HepG2 (cell line): ENCODE data around the gene NBEAL2. TPM values are rescaled to one million over a fixed set of nuclear protein-coding genes. Genes with fewer than 3 reads are reported as not detected.

Experiments
- ATF2 ChIP-seq: sonication (generic); formaldehyde crosslinking; IDR thresholded peaks from 2 replicates; pipeline ENCODE4 v1.4.0; 2020; ENCODE audit warnings: missing genetic modification reagents
- ELF1 ChIP-seq: sonication (generic); formaldehyde crosslinking; IDR thresholded peaks from 2 replicates; pipeline ENCODE4 v1.4.0; 2020; ENCODE audit warnings: missing genetic modification reagents
- ETV5 ChIP-seq: IDR thresholded peaks from 2 replicates; pipeline ENCODE4 v1.6.1; 2018; ENCODE audit warnings: missing biosample characterization, missing genetic modification reagents, inconsistent platforms, borderline replicate concordance
- FOXA3 ChIP-seq: IDR thresholded peaks from 2 replicates; pipeline ENCODE4 v1.6.1; 2016; ENCODE audit warnings: missing genetic modification reagents, missing compliant biosample characterization
- GLMP ChIP-seq: sonication (generic); formaldehyde crosslinking; IDR thresholded peaks from 2 replicates; pipeline ENCODE4 v1.9.0; 2021; ENCODE audit warnings: missing genetic modification reagents, mild to moderate bottlenecking, borderline replicate concordance
- GPN1 ChIP-seq: sonication (generic); formaldehyde crosslinking; IDR thresholded peaks from 2 replicates; pipeline ENCODE4 v1.5.1; 2020; ENCODE audit warnings: missing genetic modification reagents, borderline replicate concordance
- KDM2A ChIP-seq: sonication (generic); formaldehyde crosslinking; IDR thresholded peaks from 2 replicates; pipeline ENCODE4 v1.4.0; 2020; ENCODE audit warnings: low read depth, missing genetic modification reagents, borderline replicate concordance
- NR2F2 ChIP-seq: IDR thresholded peaks from 2 replicates; pipeline ENCODE4 v1.6.1; 2012; ENCODE audit warnings: low read depth, inconsistent platforms, borderline replicate concordance
- SP4 ChIP-seq: sonication (generic); formaldehyde crosslinking; IDR thresholded peaks from 2 replicates; pipeline ENCODE4 v1.8.1; 2023; ENCODE audit warnings: mild to moderate bottlenecking, missing genetic modification reagents
- SRSF9 ChIP-seq: fragments of 200-400 bp; formaldehyde crosslinking; IDR thresholded peaks from 2 replicates; pipeline ENCODE4 v1.6.1; 2018; ENCODE audit warnings: borderline replicate concordance, mild to moderate bottlenecking, low read depth, low read length; ENCODE audit not compliant: insufficient read depth, poor library complexity, severe bottlenecking
- ZBTB20 ChIP-seq: sonication (generic); formaldehyde crosslinking; IDR thresholded peaks from 2 replicates; pipeline ENCODE4 v1.8.1; 2023; ENCODE audit warnings: missing genetic modification reagents, low read depth, mild to moderate bottlenecking, borderline replicate concordance
- ZBTB43 ChIP-seq: sonication (generic); formaldehyde crosslinking; conservative IDR thresholded peaks from 2 replicates; pipeline ENCODE4 v1.4.0; 2020; ENCODE audit warnings: missing genetic modification reagents
- ZFP36L1 ChIP-seq: sonication (generic); formaldehyde crosslinking; IDR thresholded peaks from 2 replicates; pipeline ENCODE4 v1.8.0; 2022; ENCODE audit warnings: mild to moderate bottlenecking, missing genetic modification reagents, moderate library complexity
- ZNF17 ChIP-seq: sonication (generic); formaldehyde crosslinking; IDR thresholded peaks from 2 replicates; pipeline ENCODE4 v1.5.0; 2020; ENCODE audit warnings: mild to moderate bottlenecking, missing genetic modification reagents
- ZNF496 ChIP-seq: sonication (generic); formaldehyde crosslinking; IDR thresholded peaks from 2 replicates; pipeline ENCODE4 v1.8.1; 2023; ENCODE audit warnings: mild to moderate bottlenecking, moderate library complexity, missing genetic modification reagents; ENCODE audit not compliant: insufficient replicate concordance
- ZNF589 ChIP-seq: sonication (generic); formaldehyde crosslinking; conservative IDR thresholded peaks from 2 replicates; pipeline ENCODE4 v1.8.0; 2022; ENCODE audit warnings: mild to moderate bottlenecking, moderate library complexity, missing genetic modification reagents
- polyA plus RNA-seq, 8 experiments: library from polyadenylated mRNA; depleted of rRNA in 3 of 8; stranded (reverse) in 7 of 8; unstranded in 1 of 8; fragments of >200 nt; fragmentation: Illumina TruSeq in 4 of 8; extraction: Trizol in 4 of 8; gene quantifications; 2 replicates each; pipeline versions ENCODE4 v1.2.1 to v1.2.3, GENCODE V29; 2011 to 2016; ENCODE audit warnings: low read depth in 4 of 8, missing spikeins in 1 of 8, mixed read lengths in 1 of 8; ENCODE audit not compliant: insufficient read depth in 1 of 8
- total RNA-seq, 5 experiments: library from RNA; depleted of rRNA; stranded (reverse); fragments of >200 nt; fragmentation: Illumina TruSeq; extraction: Trizol; gene quantifications; 2 replicates each; pipeline ENCODE4 v1.2.3, GENCODE V29; 2016; ENCODE audit warnings: low read depth in 1 of 5
- TF ChIP-seq, protein P1 (sequence below): sonication (generic); formaldehyde crosslinking; IDR thresholded peaks from 2 replicates; pipeline ENCODE4 v1.5.0; 2020; ENCODE audit warnings: missing genetic modification reagents, mild to moderate bottlenecking, borderline replicate concordance
- TF ChIP-seq, protein P2 (sequence below): sonication (generic); formaldehyde crosslinking; IDR thresholded peaks from 2 replicates; pipeline ENCODE4 v1.4.0; 2020; ENCODE audit warnings: mild to moderate bottlenecking, missing genetic modification reagents
- TF ChIP-seq, protein P3 (sequence below): sonication (generic); formaldehyde crosslinking; IDR thresholded peaks from 2 replicates; pipeline ENCODE4 v1.9.0; 2021; ENCODE audit warnings: missing genetic modification reagents, borderline replicate concordance

NBEAL2 gene
- total and polyA plus RNA-seq, 2 of the 13 experiments (the other 11 are each of a cell fraction or from before 2014, with no cell fraction given): 9.7 to 12.4 TPM

DNA sequence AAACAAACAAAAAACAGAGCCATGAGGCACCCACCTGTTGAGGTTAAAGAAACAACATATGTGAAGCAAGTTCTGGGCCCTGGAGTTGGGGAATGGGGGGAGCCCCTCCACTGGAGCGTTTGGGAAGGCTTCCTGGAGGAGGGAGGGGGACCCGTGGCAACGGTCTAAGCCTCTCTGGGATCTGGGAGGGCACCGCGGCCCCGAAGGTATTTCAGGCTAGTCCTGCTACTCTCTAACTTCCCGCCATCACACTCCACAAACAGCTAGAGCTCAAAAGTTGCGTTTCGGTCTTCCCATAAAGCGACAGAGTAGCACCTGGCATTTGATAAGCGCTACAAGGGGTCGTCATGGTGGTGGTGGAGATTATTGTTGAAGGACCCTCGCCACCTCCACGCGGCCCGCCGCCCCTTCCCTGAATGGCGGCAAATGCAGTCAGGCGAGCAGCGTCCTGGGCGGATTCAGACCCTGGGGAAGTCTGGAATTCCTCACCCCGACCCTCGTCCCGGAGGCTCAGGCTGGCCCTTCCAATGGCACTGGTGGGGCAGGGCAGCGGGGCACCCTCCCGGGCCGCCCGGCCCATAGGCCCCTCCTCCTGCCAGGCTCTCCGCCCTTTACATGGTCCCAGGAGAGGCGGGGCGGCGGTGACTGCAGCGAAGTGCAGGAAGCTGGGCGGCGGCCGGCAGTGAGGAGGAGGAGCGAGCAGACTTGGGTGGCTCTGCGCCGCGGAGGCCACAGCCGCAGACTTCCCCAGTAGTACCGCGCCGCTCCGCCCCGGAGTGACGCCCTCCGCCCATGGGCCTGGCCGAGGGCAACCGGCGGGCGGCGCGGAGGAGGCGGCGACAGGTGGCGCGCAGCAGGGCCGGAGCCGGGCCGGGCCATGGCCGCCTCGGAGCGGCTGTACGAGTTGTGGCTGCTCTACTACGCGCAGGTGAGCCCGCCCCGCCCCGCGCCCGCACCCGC is at the start of gene NBEAL2 (continued):
- TF ChIP-seq, protein P1, sequence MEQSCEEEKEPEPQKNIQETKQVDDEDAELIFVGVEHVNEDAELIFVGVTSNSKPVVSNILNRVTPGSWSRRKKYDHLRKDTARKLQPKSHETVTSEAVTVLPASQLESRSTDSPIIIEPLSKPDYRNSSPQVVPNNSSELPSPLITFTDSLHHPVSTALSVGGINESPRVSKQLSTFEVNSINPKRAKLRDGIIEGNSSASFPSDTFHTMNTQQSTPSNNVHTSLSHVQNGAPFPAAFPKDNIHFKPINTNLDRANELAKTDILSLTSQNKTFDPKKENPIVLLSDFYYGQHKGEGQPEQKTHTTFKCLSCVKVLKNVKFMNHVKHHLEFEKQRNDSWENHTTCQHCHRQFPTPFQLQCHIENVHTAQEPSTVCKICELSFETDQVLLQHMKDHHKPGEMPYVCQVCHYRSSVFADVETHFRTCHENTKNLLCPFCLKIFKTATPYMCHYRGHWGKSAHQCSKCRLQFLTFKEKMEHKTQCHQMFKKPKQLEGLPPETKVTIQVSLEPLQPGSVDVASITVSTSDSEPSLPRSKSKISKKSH (CRISPR knock-in tag): no peak; the same call in 1 of the 2 replicates
- no peak for TF ChIP-seq NR2F2
- no peak for TF ChIP-seq GPN1 (CRISPR knock-in tag)
- TF ChIP-seq GLMP (CRISPR knock-in tag): no peak
- TF ChIP-seq ELF1 (CRISPR knock-in tag): peak; percentile 65
- TF ChIP-seq ZBTB20: no peak
- TF ChIP-seq, protein P2, sequence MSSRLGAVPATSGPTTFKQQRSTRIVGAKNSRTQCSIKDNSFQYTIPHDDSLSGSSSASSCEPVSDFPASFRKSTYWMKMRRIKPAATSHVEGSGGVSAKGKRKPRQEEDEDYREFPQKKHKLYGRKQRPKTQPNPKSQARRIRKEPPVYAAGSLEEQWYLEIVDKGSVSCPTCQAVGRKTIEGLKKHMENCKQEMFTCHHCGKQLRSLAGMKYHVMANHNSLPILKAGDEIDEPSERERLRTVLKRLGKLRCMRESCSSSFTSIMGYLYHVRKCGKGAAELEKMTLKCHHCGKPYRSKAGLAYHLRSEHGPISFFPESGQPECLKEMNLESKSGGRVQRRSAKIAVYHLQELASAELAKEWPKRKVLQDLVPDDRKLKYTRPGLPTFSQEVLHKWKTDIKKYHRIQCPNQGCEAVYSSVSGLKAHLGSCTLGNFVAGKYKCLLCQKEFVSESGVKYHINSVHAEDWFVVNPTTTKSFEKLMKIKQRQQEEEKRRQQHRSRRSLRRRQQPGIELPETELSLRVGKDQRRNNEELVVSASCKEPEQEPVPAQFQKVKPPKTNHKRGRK (CRISPR knock-in tag): no peak
- peak; percentile 46; the same call in 1 of the 2 replicates for TF ChIP-seq FOXA3 (CRISPR knock-in tag)
- TF ChIP-seq ZNF589 (CRISPR knock-in tag): no peak
- TF ChIP-seq SRSF9: no peak
- TF ChIP-seq ATF2: no peak
- peak; percentile 68; the same call in 1 of the 2 replicates for TF ChIP-seq KDM2A (CRISPR knock-in tag)
- TF ChIP-seq ZNF17 (CRISPR knock-in tag): no peak
- no peak for TF ChIP-seq ZFP36L1 (CRISPR knock-in tag)
- no peak for TF ChIP-seq ZNF496 (CRISPR knock-in tag)
- peak; percentile 58 for TF ChIP-seq SP4 (CRISPR knock-in tag)
- TF ChIP-seq, protein P3, sequence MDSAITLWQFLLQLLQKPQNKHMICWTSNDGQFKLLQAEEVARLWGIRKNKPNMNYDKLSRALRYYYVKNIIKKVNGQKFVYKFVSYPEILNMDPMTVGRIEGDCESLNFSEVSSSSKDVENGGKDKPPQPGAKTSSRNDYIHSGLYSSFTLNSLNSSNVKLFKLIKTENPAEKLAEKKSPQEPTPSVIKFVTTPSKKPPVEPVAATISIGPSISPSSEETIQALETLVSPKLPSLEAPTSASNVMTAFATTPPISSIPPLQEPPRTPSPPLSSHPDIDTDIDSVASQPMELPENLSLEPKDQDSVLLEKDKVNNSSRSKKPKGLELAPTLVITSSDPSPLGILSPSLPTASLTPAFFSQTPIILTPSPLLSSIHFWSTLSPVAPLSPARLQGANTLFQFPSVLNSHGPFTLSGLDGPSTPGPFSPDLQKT (CRISPR knock-in tag): no peak
- TF ChIP-seq ZBTB43 (CRISPR knock-in tag): peak; percentile 65
- peak; percentile 49; the same call in 1 of the 2 replicates for TF ChIP-seq ETV5 (CRISPR knock-in tag)
